GM23248 (cell line): ENCODE measurements around the gene SPATA9. TPM values are rescaled to one million over a fixed set of nuclear protein-coding genes. Genes with fewer than 3 reads are reported as not detected.

ENCODE experiments used
- DNase-seq: peaks from one replicate; pipeline ENCODE4 v3.0.0-alpha.2; 2015
- H2AFZ ChIP-seq: fragments of 200-600 bp; sonication (generic); 2 replicates; pipeline ENCODE4 v1.6.1; 2016; ENCODE audit warnings: antibody characterized with exemption
- H3F3A ChIP-seq: fragments of 200-600 bp; sonication (generic); 2 replicates; pipeline ENCODE4 v1.6.1; 2016; ENCODE audit warnings: mild to moderate bottlenecking, antibody characterized with exemption, mixed run types; ENCODE audit not compliant: insufficient read depth
- H3K27ac ChIP-seq: fragments of 200-600 bp; sonication (generic); 2 replicates; pipeline ENCODE4 v1.5.1; 2016; ENCODE audit warnings: mild to moderate bottlenecking
- H3K27me3 ChIP-seq: fragments of 200-600 bp; sonication (generic); replicated peaks from 2 replicates; pipeline ENCODE4 v1.6.1; 2016; ENCODE audit warnings: mild to moderate bottlenecking; ENCODE audit not compliant: insufficient read depth
- H3K36me3 ChIP-seq: fragments of 200-600 bp; sonication (generic); 2 replicates; pipeline ENCODE4 v1.6.1; 2016; ENCODE audit warnings: low read depth, mild to moderate bottlenecking
- H3K4me1 ChIP-seq: fragments of 200-600 bp; sonication (generic); 2 replicates; pipeline ENCODE4 v1.6.1; 2016; ENCODE audit warnings: mild to moderate bottlenecking; ENCODE audit not compliant: insufficient read depth
- H3K4me2 ChIP-seq: fragments of 200-600 bp; sonication (generic); one replicate; pipeline ENCODE4 v1.6.1; 2016; ENCODE audit warnings: mild to moderate bottlenecking; ENCODE audit not compliant: unreplicated experiment
- H3K4me3 ChIP-seq: fragments of 200-600 bp; sonication (generic); 2 replicates; pipeline ENCODE4 v1.5.1; 2016; ENCODE audit warnings: mild to moderate bottlenecking
- H3K79me2 ChIP-seq: fragments of 200-600 bp; sonication (generic); 2 replicates; pipeline ENCODE4 v1.6.1; 2016; ENCODE audit warnings: mild to moderate bottlenecking; ENCODE audit not compliant: insufficient read depth
- H3K9ac ChIP-seq: fragments of 200-600 bp; sonication (generic); 2 replicates; pipeline ENCODE4 v1.6.1; 2016; ENCODE audit warnings: mild to moderate bottlenecking
- H3K9me2 ChIP-seq: fragments of 200-600 bp; sonication (generic); 2 replicates; pipeline ENCODE4 v1.6.1; 2016; ENCODE audit warnings: mixed run types, mild to moderate bottlenecking, moderate library complexity; ENCODE audit not compliant: insufficient read depth
- H3K9me3 ChIP-seq: fragments of 200-600 bp; sonication (generic); one replicate; pipeline ENCODE4 v1.6.1; 2017; ENCODE audit warnings: low read depth
- H4K20me1 ChIP-seq: fragments of 200-600 bp; sonication (generic); 2 replicates; pipeline ENCODE4 v1.6.0; 2016; ENCODE audit not compliant: insufficient read depth
- EZH2 ChIP-seq: fragments of 200-600 bp; sonication (generic); IDR thresholded peaks from 2 replicates; pipeline ENCODE4 v1.6.1; 2018; ENCODE audit warnings: antibody characterized with exemption, mild to moderate bottlenecking; ENCODE audit not compliant: insufficient read depth, poor library complexity, severe bottlenecking
- EZH2phosphoT487 ChIP-seq: fragments of 200-600 bp; sonication (generic); IDR thresholded peaks from 2 replicates; pipeline ENCODE4 v1.6.1; 2018; ENCODE audit warnings: antibody characterized with exemption, moderate library complexity, mild to moderate bottlenecking, low read depth; ENCODE audit not compliant: insufficient read depth
- WGBS, 2 experiments: methylation state at CpG; one replicate each; pipeline ENCODE4 v1.1.6; 2015 to 2017; ENCODE audit warnings: low lambda C conversion rate in 2 of 2, low coverage in 1 of 2; ENCODE audit errors: missing lambda C conversion rate in 2 of 2; 5-methylcytosine and 5-hydroxymethylcytosine counted together
- in situ Hi-C: fragments of 300-500 bp; cut with MboI; formaldehyde crosslinking; loops from 2 replicates; pipeline ENCODE4 v1.15.0; 2020
- polyA plus RNA-seq: library from polyadenylated mRNA; unstranded; fragments of >200 nt; fragmentation: Nextera tagmentation; extraction: Ambion mirVana; gene quantifications from 2 replicates; pipeline ENCODE4 v1.2.1, GENCODE V29; 2016
- total RNA-seq: library from RNA; depleted of rRNA; stranded (reverse); fragments of >200 nt; shearing (Covaris generic); gene quantifications from 2 replicates; pipeline ENCODE4 v1.2.3, GENCODE V29; 2014

Gene SPATA9
- total and polyA plus RNA-seq, 2 experiments from 2014 or later, result 0.22 to 0.96 TPM

- Histone ChIP-seq H2AFZ (peak overlapping the region; percentile 93), H4K20me1 (no peaks in the 10 kb centered on the region), H3F3A (peaks cover 13% of the 10 kb centered on the region), H3K4me2 (peak overlapping the region; percentile 75), H3K4me1 (peaks cover 3% of the 10 kb centered on the region), H3K27ac (no peak overlapping the region), H3K9me2 (no peaks in the 10 kb centered on the region), H3K9me3 (no peaks in the 10 kb centered on the region), H3K27me3 (no peaks in the 10 kb centered on the region), H3K79me2 (no peaks in the 10 kb centered on the region), H3K4me3 (peak overlapping the region; percentile 73), H3K36me3 (no peaks in the 10 kb centered on the region), H3K9ac (0 out of 2 replicates have a peak overlapping the region, but pooled peaks have one; percentile 6)
- peak; percentile 65 for DNase-seq
- WGBS, 2 experiments, result 4 to 5% methylated on average over 61 to 77 of the region's 92 CpGs
- no peak for TF ChIP-seq EZH2
- TF ChIP-seq EZH2phosphoT487, result no peak
- in situ Hi-C loops, result no loop called here
These were observed 61.6 kb downstream of the SPATA9 start for GRCh38 chr5:95620870-95621838.

GRCh38 chr5:95620030-95620869 lies 62.5 kb downstream of the SPATA9 start, which contains the start of gene GPR150:
TSS of gene GPR150 (plus strand) at chr5:95620087. CDS start at chr5:95620276, 189 bp downstream.
- H3K9me2 ChIP-seq, result no peaks in the 10 kb centered on the region
- no peaks in the 10 kb centered on the region for H3K36me3 ChIP-seq
- 0 out of 2 replicates have a peak within 1 kb of the TSS, but pooled peaks have one; percentile 4 for H3K27ac ChIP-seq
- DNase-seq, result peak; percentile 81
- in situ Hi-C loops, result no loop called here
- H3K9me3 ChIP-seq, result no peaks in the 10 kb centered on the region
- peaks cover 3% of the 10 kb centered on the region for H3K4me1 ChIP-seq
- TF ChIP-seq EZH2phosphoT487, result no peak
- no peaks in the 10 kb centered on the region for H3K27me3 ChIP-seq
- no peaks in the 10 kb centered on the region for H4K20me1 ChIP-seq
- WGBS, 2 experiments, result 1 to 2% methylated on average over 53 to 77 of the region's 85 CpGs
- peak within 1 kb of the TSS; percentile 48 for H3K9ac ChIP-seq
- no peaks in the 10 kb centered on the region for H3K79me2 ChIP-seq
- peak within 1 kb of the TSS; percentile 93 for H2AFZ ChIP-seq
- peak within 1 kb of the TSS; percentile 73 for H3K4me3 ChIP-seq
- H3F3A ChIP-seq, result peaks cover 13% of the 10 kb centered on the region
- H3K4me2 ChIP-seq, result peak within 1 kb of the TSS; percentile 79

GRCh38 chr5:95619514-95620029 lies 63.2 kb downstream of the SPATA9 start:
- H2AFZ ChIP-seq, result peak overlapping the region; percentile 93
- H3K27me3 ChIP-seq, result no peaks in the 10 kb centered on the region
- peaks cover 3% of the 10 kb centered on the region for H3K4me1 ChIP-seq
- H3K9me2 ChIP-seq, result no peaks in the 10 kb centered on the region
- H3K27ac ChIP-seq, result no peak overlapping the region
- peak overlapping the region; percentile 79 for H3K4me2 ChIP-seq
- TF ChIP-seq EZH2 (no peak), EZH2phosphoT487 (no peak)
- H3K9me3 ChIP-seq, result no peaks in the 10 kb centered on the region
- in situ Hi-C loops, result no loop called here
- H3K79me2 ChIP-seq, result no peaks in the 10 kb centered on the region
- H4K20me1 ChIP-seq, result no peaks in the 10 kb centered on the region
- peak overlapping the region; percentile 48 for H3K9ac ChIP-seq
- peak overlapping the region; percentile 73 for H3K4me3 ChIP-seq
- DNase-seq, result no peak
- peaks cover 13% of the 10 kb centered on the region for H3F3A ChIP-seq
- WGBS, 2 experiments, result 5 to 8% methylated on average over 19 of the region's 19 CpGs
- no peaks in the 10 kb centered on the region for H3K36me3 ChIP-seq

GRCh38 chr5:95619096-95619495 lies 63.7 kb downstream of the SPATA9 start:
- Histone ChIP-seq H4K20me1 (no peaks in the 10 kb centered on the region), H3K4me2 (peak overlapping the region; percentile 79), H3K9me3 (no peaks in the 10 kb centered on the region), H3K4me3 (peak overlapping the region; percentile 73), H3K27ac (0 out of 2 replicates have a peak overlapping the region, but pooled peaks have one; percentile 4), H2AFZ (peak overlapping the region; percentile 93), H3K9me2 (no peaks in the 10 kb centered on the region), H3K79me2 (no peaks in the 10 kb centered on the region), H3K9ac (peak overlapping the region; percentile 48; the same call in 1 of the 2 replicates), H3K27me3 (no peaks in the 10 kb centered on the region), H3K4me1 (peaks cover 3% of the 10 kb centered on the region), H3F3A (peaks cover 13% of the 10 kb centered on the region), H3K36me3 (no peaks in the 10 kb centered on the region)
- DNase-seq, result peak; percentile 68
- in situ Hi-C loops, result no loop called here
- WGBS, 2 experiments, result 59 to 64% methylated on average over 4 of the region's 4 CpGs
- TF ChIP-seq EZH2 (no peak), EZH2phosphoT487 (no peak)
